ENCODE measurements around the gene POLR1H. TPM values are rescaled to one million over a fixed set of nuclear protein-coding genes. Genes with fewer than 3 reads are reported as not detected.
A peak's percentile ranks its signal among the peaks of the same experiment; 100 is the strongest.

Gene POLR1H
- total RNA-seq, 2 donors from 2014 or later, result 7.6 to 18.7 TPM

GRCh38 chr6:30091577-30092381 is 30.7 kb downstream of the POLR1H start:
- H3K9me3 ChIP-seq, result no peaks in the 10 kb centered on the region
- no peak for TF ChIP-seq POLR2A (IDR thresholded peaks at IDR 0.05)
- TF ChIP-seq, protein P1, sequence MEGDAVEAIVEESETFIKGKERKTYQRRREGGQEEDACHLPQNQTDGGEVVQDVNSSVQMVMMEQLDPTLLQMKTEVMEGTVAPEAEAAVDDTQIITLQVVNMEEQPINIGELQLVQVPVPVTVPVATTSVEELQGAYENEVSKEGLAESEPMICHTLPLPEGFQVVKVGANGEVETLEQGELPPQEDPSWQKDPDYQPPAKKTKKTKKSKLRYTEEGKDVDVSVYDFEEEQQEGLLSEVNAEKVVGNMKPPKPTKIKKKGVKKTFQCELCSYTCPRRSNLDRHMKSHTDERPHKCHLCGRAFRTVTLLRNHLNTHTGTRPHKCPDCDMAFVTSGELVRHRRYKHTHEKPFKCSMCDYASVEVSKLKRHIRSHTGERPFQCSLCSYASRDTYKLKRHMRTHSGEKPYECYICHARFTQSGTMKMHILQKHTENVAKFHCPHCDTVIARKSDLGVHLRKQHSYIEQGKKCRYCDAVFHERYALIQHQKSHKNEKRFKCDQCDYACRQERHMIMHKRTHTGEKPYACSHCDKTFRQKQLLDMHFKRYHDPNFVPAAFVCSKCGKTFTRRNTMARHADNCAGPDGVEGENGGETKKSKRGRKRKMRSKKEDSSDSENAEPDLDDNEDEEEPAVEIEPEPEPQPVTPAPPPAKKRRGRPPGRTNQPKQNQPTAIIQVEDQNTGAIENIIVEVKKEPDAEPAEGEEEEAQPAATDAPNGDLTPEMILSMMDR (IDR thresholded peaks at IDR 0.05), result no peak
- DNase-seq (no peak), ATAC-seq (peak; percentile 18)
- no peaks in the 10 kb centered on the region for H3K4me1 ChIP-seq
- no peaks in the 10 kb centered on the region for H3K36me3 ChIP-seq (replicated peaks in 1 of 2; ENCODE audit: insufficient read depth in 1 of 2, low read depth in 2 of 2)
- 40 to 49% methylated on average over 11 of the region's 11 CpGs for WGBS, 2 donors
- no peak overlapping the region for H3K4me3 ChIP-seq
- H3K27ac ChIP-seq, result no peak overlapping the region
- H3K27me3 ChIP-seq, result no peaks in the 10 kb centered on the region
- intact Hi-C loops (cut with DNase I), result no loop called here

- intact Hi-C loops (cut with DNase I), result no loop called here
- Histone ChIP-seq H3K27me3 (no peaks in the 10 kb centered on the region), H3K4me3 (no peak overlapping the region), H3K9me3 (no peaks in the 10 kb centered on the region), H3K36me3 (replicated peaks in 1 of 2; ENCODE audit: insufficient read depth in 1 of 2, low read depth in 2 of 2) (no peaks in the 10 kb centered on the region), H3K4me1 (no peaks in the 10 kb centered on the region), H3K27ac (no peak overlapping the region)
- ATAC-seq (no peak), DNase-seq (no peak)
- TF ChIP-seq, protein P1 (IDR thresholded peaks at IDR 0.05), result no peak
- TF ChIP-seq POLR2A (IDR thresholded peaks at IDR 0.05), result no peak
- 69 to 76% methylated on average over 5 to 6 of the region's 6 CpGs for WGBS, 2 donors
Observed at GRCh38 chr6:30092852-30093543, 31.9 kb downstream of the POLR1H start.

DNA sequence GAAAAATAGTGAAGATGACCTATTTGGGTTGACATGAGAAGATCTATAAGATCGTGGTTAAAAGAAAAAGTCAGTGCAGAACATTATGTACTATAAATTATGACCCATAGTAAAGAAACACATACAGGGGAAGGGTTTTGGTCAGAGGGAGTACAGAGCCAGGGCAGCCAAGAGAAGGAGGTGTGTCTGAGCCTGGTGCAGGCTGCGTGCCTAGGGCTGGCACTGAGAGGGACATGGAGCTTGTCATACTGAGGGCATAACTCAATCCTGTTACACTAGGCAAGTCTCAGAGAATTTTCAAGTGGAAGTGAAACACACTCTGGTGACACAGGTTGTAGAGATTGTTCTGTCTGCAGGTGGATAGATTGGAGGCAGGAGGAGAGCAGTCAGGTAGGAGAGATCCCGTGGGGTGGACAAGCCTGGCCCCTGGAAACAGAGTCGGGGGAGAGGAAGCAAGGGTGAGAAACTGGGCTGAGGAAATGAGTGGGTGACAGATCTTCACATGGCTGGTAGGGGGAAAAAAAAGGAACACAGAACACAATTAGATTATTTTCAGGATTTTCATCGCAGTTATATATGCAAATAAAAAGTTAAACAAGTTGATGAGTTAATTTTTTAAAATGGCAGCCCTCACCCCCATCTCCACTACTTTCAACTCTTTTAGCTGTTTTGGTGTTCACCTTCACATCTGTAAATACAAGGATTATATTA is 33.0 kb downstream of the POLR1H start:
- ATAC-seq (no peak), DNase-seq (no peak)
- no peak for TF ChIP-seq POLR2A (IDR thresholded peaks at IDR 0.05)
- TF ChIP-seq, protein P1 (IDR thresholded peaks at IDR 0.05), result no peak
- intact Hi-C loops (cut with DNase I), result no loop called here
- Histone ChIP-seq H3K4me3 (no peak overlapping the region), H3K4me1 (no peaks in the 10 kb centered on the region), H3K36me3 (replicated peaks in 1 of 2; ENCODE audit: insufficient read depth in 1 of 2, low read depth in 2 of 2) (no peaks in the 10 kb centered on the region), H3K27me3 (no peaks in the 10 kb centered on the region), H3K27ac (no peak overlapping the region), H3K9me3 (no peaks in the 10 kb centered on the region)
- WGBS, 2 donors, result 42 to 62% methylated on average over 4 to 5 of the region's 5 CpGs

DNA sequence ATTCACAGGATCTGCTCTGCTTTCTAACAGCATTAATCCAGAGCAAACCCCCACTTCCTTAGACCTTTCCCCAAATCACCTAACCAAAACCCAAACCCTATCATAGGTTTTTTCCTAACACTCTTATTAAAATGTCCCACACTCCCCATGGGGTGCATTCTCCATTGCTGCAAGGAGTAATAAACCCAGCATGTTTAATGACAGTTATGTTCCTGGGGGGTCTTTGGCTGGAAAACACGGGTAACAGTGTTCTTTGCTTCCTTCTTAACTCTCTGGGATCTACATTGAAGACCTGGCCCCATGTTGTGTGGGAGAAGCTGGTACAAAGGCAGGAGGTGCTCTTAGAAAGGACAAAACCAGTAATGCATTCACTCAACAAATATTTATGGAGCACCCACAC is 35.8 kb downstream of the POLR1H start:
- H3K36me3 ChIP-seq (replicated peaks in 1 of 2; ENCODE audit: insufficient read depth in 1 of 2, low read depth in 2 of 2), result no peaks in the 10 kb centered on the region
- H3K27ac ChIP-seq, result no peak overlapping the region
- no peaks in the 10 kb centered on the region for H3K27me3 ChIP-seq
- WGBS, 2 donors, result 38 to 50% methylated on average over 1 of the region's 1 CpG
- DNase-seq (no peak), ATAC-seq (no peak)
- peaks cover 18% of the 10 kb centered on the region for H3K4me1 ChIP-seq
- no peak for TF ChIP-seq POLR2A (IDR thresholded peaks at IDR 0.05)
- TF ChIP-seq, protein P1 (IDR thresholded peaks at IDR 0.05), result no peak
- H3K4me3 ChIP-seq, result no peak overlapping the region
- H3K9me3 ChIP-seq, result no peaks in the 10 kb centered on the region
- intact Hi-C loops (cut with DNase I), result no loop called here
